GM21717 (cell line): Measurements from ENCODE around the gene AXIN1.

Source experiments
- ATAC-seq: cut with Tn5 transposase; IDR thresholded peaks from one replicate; pipeline ENCODE4 v1.9.1; 2021; ENCODE audit warnings: mild to moderate bottlenecking, moderate library complexity; ENCODE audit not compliant: unreplicated experiment

The AXIN1 gene

DNA sequence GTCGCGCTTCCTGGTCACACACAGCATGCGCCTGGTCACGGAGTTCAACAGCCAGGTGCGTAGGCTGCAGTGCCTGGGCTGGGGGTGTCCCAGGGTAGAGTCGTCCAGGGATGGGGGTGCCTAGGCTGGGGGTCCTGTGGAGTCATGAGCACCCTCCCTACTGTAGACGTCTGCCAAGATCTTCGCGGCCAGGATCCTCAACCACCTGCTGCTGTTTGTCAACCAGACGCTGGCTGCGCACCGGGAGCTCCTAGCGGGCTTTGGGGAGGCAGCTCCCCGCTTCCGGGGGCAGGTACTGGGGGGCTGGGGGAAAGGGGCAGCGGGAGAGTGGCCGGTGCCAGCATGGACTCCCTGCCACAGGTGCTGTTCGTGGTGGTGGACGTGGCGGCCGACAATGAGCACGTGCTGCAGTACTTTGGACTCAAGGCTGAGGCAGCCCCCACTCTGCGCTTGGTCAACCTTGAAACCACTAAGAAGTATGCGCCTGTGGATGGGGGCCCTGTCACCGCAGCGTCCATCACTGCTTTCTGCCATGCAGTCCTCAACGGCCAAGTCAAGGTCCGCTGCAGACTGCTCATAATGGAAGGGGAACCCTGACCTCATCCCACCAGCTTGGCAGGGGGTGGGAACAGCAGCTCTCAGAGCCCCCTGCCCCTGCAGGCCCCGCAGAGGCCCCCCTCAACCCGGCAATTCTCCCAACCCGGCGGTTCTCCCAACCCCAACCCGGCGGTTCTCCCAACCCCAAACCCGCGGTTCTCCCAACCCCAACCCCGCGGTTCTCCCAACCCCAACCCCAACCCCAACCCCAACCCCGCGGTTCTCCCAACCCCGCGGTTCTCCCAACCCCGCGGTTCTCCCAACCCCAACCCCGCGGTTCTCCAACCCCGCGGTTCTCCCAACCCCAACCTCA lies 67.1 kb downstream of the AXIN1 start:
- no peak for ATAC-seq

DNA sequence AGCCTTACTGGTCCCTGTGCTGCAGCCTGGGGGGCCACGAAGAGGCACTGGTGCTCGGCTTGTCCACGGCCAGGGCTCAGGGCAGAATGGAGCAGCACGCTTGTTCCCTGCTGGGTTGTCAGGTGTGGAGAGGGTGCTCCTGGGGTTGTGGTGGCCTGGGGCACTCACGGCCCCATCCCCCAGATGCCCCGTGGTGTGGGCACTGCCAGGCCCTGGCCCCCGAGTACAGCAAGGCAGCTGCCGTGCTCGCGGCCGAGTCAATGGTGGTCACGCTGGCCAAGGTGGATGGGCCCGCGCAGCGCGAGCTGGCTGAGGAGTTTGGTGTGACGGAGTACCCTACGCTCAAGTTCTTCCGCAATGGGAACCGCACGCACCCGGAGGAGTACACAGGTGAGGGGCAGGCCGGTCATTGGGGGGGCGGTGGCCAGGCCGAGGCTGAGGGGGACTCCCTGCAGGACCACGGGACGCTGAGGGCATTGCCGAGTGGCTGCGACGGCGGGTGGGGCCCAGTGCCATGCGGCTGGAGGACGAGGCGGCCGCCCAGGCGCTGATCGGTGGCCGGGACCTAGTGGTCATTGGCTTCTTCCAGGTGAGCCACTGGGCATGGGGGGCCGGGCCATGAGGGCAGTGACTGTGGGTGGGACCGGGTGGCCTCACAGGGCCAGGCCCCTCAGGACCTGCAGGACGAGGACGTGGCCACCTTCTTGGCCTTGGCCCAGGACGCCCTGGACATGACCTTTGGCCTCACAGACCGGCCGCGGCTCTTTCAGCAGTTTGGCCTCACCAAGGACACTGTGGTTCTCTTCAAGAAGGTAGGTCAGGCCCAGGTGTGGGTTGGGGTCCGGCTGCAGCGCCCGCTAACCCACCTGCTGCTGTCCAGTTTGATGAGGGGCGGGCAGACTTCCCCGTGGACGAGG lies 68.1 kb downstream of the AXIN1 start:
- no peak for ATAC-seq

DNA sequence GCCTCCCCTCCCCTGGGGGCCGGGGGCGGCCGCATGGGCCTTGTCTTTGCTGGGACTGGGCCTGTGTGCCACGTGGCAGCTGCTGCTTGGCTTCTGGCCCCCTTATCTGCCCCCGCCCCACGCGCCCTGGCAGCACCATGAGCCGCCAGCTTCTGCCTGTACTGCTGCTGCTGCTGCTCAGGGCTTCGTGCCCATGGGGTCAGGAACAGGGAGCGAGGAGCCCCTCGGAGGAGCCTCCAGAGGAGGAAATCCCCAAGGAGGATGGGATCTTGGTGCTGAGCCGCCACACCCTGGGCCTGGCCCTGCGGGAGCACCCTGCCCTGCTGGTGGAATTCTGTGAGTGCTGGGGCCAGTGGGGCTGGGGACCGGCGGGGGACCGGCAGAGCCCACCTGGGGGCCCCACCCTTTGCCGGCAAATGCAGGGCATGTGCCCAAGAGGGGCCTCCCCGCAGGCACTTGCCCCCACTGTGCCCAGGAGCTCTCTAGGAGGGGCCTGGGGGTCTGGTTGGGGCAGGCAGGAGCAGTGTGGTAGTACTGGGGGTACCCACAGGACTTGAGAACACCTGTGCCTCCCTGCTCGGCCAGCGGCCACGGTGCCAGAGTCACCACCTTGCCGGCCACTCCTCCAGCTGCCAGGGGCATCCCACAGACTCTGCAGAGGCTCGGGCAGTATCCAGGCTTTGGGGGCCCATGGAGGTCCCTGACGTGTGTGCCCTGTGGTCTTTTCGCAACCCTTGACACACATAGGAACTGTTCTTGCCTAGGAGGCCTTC lies 69.3 kb downstream of the AXIN1 start, which contains the start of gene PDIA2:
TSS of gene PDIA2 (plus strand) at position 132 of the 773 bp plus-strand sequence. CDS start at position 138, 6 bp downstream.
- ATAC-seq: no peak

DNA sequence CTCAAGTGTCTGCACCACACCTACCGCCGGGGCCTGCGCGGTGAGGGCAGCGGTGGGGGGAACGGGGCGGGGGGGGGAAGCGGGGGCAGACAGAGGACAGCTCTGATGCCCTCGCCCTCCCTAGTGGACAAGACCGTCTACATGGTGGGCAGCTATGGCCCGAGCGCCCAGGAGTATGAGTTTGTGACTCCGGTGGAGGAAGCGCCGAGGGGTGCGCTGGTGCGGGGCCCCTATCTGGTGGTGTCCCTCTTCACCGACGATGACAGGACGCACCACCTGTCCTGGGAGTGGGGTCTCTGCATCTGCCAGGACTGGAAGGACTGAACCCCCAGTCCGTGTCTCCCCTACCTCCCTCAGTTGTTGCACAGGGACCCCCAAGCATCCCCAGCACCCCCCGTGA lies 70.0 kb downstream of the AXIN1 start:
- no peak for ATAC-seq

DNA sequence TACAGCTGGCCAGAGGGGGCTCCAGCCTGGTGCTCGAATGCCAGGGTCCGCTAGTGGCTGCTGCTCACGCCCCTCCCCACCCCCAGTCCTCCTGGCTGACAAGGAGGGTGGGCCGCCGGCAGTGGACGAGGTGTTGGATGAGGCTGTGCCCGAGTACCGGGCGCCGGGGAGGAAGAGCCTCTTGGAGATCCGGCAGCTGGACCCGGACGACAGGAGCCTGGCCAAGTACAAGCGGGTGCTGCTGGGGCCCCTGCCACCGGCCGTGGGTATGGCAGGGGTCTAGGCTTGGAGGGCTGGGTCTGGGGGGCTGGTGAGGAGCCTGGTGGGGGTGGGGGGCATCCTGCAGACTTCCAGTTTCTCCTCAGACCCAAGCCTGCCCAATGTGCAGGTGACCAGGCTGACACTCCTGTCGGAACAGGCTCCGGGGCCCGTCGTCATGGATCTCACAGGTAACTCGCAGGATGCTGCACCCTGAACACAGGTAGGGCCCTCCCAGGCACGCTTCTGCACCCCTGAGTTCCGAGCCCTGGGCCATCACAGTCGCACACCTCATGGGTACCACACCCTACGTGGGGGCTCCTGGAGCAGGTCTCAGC lies 70.8 kb downstream of the AXIN1 start:
- no peak for ATAC-seq

DNA sequence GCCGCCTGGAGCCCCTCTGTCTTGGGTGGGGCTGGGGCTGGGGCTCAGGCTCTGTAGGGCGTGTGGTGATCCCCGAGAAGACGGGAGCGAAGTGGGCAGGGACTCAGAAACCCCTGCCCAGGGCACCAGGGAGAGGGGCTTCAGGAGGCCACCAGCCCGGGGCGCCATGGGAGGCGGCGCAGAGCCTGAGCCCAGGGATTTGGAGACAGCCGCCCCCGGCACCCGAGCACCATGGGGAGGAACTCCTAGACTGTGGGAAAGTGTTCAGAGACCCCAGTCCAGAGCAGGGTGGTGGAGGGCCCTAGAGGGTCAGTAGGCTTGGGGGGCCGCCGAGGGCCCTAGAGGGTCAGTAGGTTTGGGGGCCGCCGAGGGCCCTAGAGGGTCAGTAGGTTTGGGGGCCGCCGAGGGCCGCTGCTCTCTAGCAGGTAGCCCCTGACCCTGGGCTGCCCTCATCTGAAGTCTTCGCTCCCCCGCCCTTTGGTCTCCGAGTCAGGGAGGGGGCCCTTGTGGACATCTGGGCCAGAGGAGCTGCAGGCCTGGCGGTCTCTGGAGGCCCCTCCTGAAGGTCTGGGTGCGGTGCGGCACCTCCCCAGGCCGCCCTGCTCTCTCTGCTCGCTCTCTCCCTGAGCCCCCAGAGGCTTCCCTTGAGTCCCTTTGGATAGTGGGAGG lies 71.4 kb downstream of the AXIN1 start:
- ATAC-seq: no peak

DNA sequence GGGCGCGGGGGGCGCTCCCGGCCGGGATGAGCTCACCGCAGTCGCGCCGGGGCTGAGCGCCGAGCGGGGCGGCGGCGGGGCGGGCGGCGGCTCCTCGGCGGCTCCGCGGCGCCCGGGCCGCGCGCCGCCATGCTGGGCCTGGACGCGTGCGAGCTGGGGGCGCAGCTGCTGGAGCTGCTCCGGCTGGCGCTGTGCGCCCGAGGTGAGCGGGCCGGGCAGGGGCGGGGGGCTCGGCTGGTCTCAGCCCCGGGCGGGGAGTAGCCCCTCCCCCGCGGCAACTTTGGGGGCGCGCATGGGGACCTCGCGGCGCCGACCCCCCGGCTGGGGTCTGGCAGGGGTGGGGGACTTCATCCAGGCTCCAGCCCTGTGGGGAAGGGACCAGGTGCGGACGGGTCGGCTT lies 72.0 kb downstream of the AXIN1 start, which contains the start of gene ARHGDIG:
TSS of gene ARHGDIG (plus strand) at position 40 of the 400 bp plus-strand sequence. CDS start at position 130, 90 bp downstream.
- ATAC-seq: no peak

DNA sequence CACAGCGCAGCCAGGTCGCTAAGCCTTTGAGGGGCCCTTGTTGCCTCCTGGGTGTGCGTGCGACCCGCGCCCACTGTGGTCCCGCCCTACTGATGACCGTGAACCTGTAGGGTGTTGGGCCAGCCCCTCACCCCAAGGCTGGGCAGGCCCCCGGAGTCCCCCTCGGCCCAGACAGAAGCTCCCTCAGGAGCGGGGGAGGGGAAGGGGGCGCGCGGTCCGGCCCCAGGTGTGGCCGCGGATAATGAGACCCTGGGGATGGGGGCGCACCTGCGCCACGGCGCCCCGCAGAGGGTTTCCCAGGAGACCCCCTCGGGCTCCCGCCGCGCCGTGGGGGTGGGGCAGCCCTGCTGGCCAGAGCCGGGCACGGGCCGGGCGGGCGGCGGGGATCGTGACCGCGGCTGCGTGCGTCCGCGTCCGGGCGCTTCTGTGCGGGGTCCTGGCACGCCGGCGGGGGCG lies 72.5 kb downstream of the AXIN1 start:
- ATAC-seq: no peak

DNA sequence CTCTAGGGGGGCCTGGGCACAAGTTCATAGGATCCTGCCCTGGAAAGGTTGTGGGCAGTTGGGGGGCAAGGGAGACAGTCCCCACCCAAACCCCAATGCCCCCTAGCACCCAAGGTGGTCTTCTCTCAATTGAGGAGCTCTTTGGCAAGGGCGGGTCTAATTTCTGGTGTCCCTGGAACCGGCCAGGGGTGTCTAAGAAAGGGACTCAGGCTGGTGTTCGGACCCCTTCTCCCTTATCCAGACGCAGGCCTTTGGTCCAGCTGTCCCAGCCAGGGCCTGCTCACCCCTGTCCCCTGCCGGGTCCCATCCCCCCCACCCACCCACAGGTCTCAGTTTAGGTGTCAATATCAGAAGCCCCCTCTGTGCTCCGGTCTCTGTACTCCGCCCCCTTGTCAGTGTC lies 73.0 kb downstream of the AXIN1 start:
- ATAC-seq: no peak

DNA sequence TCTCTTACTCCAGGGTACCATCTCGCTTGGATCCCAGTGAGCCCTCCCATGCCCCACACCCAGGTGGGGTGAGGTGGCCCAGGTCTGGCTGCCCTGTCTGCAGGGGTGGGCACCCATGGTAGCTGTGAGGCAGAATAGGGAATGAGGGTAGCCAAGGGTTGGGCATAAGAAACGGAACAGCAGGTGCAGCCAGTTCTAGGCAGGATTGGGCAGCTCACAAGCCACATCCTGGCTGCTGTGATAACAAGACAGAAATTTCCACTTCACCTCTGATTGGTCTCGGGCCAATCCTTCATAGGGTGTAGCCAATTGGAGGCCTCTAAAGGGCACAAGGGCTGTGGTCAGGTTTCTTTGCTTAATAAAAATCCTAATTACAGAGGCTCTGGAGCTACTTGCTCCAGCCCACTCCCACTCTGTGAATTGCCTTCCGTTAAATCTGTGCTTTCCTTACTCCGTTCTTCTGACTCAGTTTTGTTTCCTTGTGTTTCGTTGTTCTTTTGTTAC lies 73.6 kb downstream of the AXIN1 start:
- ATAC-seq: no peak

DNA sequence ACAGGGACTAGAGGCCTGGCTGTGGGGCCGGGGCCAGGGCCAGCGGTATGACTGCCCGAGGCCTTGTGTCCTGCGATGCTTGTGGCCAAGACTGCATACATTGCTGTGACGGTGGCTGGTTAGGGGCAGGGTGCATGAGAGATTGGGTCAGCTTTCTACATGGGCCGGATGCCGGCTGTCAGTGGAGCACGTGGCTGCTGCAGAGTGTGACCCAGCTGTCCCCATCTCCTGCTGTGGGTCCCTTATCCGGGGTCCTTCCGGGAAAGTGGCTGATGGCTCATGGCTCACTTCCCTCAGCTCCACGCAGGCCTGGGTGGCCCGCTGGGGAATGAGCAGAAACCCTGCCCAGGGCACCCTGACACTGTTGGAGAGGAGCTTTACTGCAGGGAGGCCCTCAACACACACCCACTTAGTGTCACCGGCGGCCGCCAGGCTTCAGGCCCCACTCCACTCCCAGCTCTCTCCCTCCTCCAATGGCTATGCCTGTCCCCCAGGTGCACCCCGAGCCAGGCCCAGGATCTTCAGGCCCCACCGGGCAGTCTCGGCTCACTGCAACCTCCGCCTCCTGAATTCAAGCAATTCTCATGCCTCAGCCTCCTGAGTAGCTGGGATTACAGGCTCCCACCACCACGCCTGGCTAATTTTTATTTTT lies 76.0 kb downstream of the AXIN1 start:
- no peak for ATAC-seq

DNA sequence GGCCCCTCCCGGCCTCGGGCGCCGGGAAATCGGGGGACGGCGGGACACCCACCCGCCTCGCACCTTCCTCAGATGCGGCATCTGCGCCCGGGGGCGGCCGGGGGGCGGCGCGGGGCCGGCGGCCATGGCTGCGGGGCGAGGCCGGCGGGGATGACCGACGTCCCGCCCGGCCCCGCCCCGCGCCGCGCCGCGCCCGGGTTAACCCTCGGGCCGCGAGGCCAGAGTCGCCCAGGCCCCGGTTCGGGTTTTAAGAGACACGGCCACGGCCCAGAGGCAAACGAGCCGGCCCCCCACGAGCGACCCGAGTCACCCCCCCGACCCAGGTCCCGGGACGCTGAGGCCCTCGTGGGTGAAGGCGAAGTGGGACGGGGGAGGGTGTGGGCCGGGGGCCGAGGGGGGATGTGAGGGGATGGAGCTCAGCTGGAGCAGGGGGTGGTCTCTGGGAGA lies 76.7 kb downstream of the AXIN1 start, which contains the start of gene RGS11:
TSS of gene RGS11 (minus strand) at position 159 of the 447 bp plus-strand sequence. CDS start at position 126, 33 bp downstream.
- ATAC-seq: no peak

DNA sequence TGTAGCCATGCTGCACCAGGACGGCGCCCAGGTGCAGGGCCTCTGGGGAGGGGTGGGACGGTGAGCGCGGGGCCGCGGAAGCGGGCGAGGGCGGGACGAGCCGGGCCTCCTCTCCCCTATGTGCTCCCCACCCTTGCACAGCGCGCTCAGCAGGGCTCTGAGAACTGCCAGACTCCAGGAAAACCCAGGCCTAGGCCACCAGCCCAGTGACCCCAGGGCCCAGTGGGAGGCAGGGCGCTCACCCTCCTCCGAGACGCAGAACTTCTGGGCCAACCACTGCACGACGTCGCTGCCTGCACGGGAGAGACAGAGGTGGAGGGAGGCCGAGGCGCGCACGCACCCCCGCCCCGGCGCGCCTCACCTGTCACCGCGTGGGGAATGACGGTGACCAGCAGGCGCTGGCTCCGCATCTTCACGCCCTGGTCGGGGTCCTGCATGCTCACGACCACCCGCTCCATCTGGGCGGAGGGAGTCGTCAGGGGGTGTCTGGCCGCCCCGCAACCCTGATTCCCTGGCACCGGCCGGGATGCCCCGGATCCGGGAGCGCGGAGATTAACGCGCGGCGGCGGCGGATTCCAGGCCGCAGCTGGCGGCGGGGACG lies 77.4 kb downstream of the AXIN1 start:
- ATAC-seq: no peak

DNA sequence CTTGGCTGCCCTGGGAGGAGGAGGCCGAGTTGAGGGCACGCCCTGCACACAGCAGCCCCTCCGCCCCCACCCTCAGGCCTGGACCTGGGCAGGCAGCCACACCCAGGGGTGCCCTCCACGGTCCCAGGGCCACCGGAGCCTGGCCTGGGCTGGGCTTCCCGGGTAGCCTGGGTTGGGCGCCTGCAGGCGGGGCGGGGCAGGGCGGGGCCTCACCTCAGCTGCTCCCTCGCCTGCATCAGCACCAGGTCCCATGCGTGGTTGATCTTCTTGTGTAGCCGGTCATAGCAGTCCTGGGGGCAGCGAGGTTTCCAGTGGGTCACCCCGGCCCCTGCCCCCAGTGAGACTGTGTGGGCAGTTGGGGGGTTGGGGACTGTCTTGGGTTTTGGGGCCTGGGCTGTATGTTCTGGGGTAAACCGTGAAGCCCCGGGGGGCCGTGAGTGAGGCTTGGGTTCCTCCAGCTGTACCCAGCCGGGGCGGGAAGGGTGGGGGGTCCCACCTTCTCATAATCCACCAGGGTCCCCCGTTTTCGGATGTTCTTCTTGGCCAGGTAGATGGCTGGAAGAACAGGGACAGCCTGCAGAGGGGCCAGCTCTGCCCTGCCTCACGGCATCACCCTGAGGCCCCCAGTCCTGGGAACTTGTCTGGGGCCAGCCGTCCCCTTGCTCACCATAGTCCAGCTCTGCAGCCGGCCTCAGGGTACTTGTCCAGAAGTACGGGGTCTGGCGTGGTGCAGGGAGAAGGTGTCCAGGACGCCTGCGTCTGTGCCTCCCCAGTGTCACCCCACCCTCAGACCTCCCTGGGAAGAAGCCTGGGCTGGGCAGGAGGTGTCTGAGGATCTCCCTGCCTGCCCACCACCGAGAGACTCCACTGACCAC lies 78.7 kb downstream of the AXIN1 start:
- ATAC-seq: no peak

DNA sequence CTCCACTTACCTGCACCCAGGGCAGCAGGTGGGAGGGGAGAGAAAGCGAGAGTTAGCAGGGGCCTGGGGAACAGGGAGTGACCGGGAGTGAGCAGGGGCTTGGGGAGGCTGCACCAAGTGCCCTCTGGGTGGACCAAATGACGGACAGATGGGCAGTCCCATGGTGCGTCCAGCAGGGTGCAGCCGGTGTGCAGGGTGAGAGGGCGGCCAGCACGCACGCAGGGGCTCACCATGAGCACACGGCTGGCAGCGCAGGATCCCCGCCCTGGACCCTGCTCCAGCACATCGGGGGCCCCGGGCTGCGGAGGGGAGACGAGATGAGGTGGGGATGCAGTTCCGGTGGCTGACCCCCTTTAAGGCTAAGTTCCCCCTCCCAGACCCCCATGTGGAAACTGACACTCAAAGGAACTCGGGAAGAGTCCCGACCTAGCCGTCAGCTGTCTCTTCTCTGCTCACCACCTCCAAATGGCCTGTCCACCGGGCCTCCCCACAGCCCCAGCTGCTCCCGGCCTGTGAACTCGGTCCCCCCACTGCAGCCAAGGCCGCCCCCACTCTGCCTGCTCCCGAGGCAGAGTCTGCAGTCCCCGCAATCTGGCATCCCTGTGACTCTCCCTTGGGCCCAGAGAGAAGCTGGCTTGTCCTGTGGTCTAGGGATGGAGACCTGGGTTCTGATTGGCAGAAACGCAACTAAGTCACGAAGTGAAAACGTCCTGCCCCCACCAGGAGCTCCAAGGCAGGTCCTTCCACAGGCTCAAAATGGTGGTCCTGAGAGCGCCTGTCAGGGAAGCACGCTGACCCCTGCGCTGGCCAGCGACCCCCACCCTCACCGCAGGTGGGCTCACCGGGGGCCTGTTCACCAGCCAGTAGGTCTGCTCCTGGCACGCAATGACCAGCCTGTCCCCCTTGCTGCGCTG lies 79.6 kb downstream of the AXIN1 start:
- ATAC-seq: no peak
